Stimulated activated CD4-positive, alpha-beta T cell treated with anti-CD3 and anti-CD28 coated beads, Interleukin-12 subunit alpha, Interleukin-12 subunit beta, amount 100 ng/mL, for 24 hours (primary cell): ENCODE measurements around the gene WWP2.

Source experiments
- DNase-seq, 2 experiments: peaks; one replicate each; pipeline ENCODE4 v3.0.0-alpha.2; 2020; ENCODE audit warnings: low read depth in 2 of 2

The WWP2 gene

DNA sequence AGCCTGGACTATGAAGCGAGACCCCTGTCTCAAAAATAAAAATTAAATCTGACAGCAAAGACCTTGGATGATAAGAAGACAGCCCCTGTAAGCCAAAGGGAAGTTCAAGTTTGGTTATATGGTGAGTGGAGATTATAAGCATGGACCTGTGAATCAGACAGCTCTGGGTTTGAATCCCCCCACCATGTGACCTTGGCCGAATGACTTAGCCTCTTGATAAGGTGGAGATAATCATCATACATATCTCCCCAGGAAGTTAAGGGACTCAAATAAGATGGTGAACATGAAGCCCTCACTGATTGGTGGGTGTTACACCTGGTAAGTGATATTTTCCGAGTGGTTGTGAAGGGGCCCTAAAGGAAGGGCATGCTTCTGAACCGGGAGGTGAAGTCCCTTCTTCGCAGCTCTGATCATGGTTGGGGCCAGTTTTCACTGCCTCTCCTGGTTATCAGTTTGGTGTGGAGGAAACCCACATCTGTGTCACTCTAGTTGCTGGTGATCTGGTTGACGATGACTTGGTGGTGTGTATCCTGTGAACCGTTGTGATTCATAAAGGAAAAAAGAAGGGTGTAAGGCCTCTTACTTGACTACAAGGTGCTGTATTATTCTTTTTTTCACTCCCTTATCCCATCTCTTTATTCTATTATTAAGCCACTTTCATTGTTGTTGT lies 127.3 kb downstream of the WWP2 start:
- no peak for DNase-seq

DNA sequence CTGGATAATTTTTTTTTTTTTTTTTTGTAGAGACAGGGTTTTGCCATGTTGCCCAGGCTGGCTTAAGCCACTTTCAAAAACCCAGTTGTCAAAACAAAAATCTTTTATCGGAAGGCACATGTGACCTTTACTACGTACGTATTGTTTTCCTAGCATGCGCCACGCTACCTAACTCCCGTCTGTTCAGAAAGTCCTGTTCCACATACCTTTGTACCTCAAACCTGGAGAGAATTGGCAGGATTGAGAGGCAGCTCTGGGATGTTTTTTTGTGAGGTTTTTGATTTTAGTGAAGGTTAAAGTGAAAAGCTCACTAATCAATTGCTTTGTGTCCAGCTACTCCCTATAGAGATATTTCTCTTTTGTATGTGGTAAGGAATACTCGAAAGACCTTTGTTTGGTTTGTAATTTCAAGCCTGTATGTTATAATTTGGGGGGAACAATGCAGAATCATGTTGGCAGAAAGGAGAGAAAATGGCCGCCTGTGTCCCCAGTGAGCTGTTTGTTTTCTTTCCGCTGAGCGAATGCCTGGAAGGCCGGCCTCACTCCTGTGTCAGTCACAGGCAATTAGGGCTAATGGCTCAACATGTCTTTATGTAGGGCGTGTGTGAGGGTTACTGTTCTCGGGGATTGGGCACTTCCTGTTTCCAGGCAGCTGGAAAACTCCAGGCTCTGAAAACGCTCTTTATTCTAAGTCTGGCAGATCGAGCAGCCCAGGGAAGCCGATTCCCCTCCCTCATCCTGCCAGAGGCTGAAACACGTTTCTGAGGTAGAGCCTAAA lies 128.2 kb downstream of the WWP2 start:
- DNase-seq: no peak

- no peak for DNase-seq
Measured at GRCh38 chr16:69890892-69891282, 128.8 kb downstream of the WWP2 start.

GRCh38 chr16:69892378-69892777 lies 130.2 kb downstream of the WWP2 start:
- DNase-seq: no peak

- no peak for DNase-seq
Measured at GRCh38 chr16:69893106-69893505, 131.0 kb downstream of the WWP2 start.

- DNase-seq: no peak
Measured at GRCh38 chr16:69894676-69895075, 132.5 kb downstream of the WWP2 start.

DNA sequence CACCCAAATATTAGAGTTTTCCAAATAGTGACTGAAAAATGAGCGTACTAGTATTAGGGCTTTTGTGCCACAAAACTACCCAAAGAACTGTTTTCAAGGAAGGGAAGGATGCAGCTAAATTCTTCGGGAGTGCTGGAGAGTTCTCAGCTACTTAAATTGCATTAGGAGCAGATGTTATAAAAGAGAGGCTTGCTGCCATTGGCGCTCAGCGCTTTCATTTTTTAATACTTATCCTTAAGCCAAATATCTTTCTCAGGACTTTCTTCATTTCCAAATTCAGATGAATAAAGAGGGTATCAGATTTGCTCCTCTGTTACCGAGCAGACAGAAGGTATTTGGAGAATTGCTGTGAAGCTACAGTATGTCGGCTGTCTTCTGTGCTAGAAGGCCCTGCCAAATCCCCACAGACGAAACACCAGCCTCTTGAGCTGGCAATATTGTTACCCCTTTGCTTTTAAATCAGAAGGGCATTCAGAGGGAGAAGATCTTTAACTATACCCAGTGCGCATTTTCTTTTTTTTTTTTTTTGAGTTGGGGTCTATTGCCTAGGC lies 141.8 kb downstream of the WWP2 start:
- DNase-seq: no peak

DNA sequence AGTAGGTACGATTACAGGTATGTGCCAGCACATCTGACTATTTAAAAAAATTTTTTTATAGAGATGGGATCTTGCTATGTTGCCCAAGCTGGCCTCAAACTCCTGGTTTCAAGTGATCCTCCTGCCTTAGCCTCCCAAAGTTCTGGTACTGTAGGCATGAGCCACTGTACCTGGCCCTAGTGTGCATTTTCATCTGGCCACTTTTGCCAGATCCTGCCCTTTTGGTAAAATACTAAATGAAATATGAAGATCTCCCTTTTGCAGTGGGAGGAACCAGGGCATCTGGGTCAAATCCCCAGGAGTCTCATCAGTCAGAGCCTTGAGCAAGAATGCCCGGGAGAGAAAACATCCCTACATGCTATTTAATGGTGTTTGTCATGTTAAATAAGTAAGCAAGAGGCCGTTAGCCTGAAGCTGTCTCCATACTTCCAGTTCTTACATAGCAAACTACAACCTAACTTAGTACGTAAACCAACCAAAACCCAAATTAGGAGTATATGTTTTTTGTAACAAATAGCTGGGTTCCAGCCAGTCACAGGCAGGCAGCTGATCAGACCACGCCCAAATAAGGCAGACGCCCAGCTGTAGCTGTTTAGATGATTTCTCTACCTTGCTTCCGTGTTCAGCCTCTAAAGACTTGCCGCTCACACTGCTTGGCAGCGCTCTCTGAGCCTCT lies 142.5 kb downstream of the WWP2 start:
- no peak for DNase-seq

GRCh38 chr16:69905171-69905555 lies 143.0 kb downstream of the WWP2 start:
- no peak for DNase-seq

DNA sequence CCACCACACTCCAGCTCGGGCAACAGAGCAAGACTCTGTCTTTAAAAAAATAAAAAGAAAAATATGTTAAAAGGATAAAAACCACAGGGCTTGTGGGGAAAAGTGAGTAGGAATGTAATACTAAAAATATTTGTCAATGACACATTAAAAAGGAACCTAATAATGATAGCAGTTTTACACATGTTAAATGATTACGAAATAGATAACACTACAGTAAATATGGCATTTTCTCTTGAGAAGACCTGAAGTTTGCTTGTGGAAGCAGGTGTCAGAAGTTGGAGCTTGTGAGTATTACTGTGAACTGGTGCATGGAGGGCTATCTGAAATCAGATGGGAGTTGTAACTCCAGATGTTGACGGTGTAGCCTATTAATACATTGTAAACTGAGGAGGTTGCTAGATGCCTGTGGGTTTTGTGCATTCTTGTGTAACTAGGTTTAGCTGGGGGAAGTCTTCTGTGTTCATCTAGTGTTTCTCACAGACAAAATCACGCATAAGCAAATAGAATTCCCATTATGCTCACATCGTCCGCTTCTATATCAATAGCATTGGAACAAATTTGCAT lies 144.8 kb downstream of the WWP2 start:
- no peak for DNase-seq

- DNase-seq: no peak
Measured at GRCh38 chr16:69909043-69909442, 146.9 kb downstream of the WWP2 start.

GRCh38 chr16:69909760-69910159 lies 147.6 kb downstream of the WWP2 start:
- no peak for DNase-seq

- DNase-seq: no peak
Measured at GRCh38 chr16:69910964-69911363, 148.8 kb downstream of the WWP2 start.

- DNase-seq: no peak
Measured at GRCh38 chr16:69916462-69916861, 154.3 kb downstream of the WWP2 start.

- no peak for DNase-seq
Measured at GRCh38 chr16:69917311-69917710, 155.2 kb downstream of the WWP2 start.

GRCh38 chr16:69917739-69918138 lies 155.6 kb downstream of the WWP2 start:
- DNase-seq: no peak

DNA sequence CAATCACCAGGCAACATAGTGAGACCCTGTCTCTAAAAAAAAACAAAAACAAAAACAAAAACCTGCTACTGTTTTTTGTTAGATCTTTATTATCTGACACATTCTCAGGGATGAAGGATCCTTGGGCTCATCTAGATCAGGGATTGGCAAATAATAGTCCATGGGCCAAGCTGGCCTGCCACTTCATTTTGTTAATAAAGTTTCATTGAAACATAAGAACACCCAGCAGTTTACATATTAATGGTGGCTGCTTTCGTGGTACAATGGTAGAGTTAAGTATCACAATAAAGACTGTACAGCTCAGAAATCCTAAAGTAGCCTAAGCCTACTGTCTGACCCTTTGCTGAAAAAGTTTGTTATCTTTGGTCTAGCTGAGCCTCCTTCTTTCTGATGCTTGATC lies 156.1 kb downstream of the WWP2 start:
- no peak for DNase-seq

GRCh38 chr16:69921127-69921526 lies 159.0 kb downstream of the WWP2 start:
- no peak for DNase-seq

DNA sequence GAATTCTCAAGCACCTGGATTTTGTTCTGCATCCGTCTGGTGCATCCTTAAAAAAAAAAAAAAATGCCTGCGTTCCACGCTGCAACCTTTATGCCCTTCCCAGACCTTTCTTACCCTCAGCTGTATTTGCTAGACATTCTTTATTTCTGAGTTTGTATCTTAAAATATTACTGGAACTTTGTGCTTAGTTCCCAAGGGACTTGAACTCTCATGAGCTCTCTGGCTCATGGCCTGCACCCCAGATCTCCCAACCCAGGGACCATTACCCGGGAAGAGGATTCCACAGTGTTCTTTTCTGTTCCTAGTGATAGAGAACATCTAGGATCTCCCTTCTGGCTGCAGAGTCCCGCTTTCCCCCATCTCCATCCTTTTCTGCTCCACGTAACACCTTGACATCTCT lies 160.1 kb downstream of the WWP2 start:
- no peak for DNase-seq

GRCh38 chr16:69924041-69924775 lies 162.1 kb downstream of the WWP2 start:
- DNase-seq: no peak

- no peak for DNase-seq
Measured at GRCh38 chr16:69924777-69925191, 162.7 kb downstream of the WWP2 start.

DNA sequence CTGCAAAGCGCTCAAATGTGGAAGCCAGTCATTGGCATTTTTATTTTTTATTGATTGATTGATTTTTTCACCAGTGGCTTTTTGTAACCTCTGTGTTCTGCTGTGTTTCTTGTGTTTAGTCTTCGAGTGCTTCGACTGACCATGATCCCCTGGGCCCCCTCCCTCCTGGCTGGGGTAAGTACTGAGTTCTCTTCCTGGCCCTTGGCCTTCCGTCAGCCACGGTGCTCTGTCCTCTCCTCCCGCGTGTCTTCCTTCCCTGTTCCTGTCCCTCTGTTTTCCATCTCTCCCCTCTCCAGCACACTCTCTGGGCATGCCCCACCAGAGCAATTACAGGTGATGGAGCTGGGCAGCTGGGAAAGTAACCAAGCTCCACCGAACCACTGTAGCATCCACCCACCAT lies 163.2 kb downstream of the WWP2 start:
- DNase-seq: no peak
